GM23338 (cell line): ENCODE data around the gene KLF4.

Experiments used
- CTCF ChIP-seq, 2 experiments: fragments of 200-600 bp in 1 of 2; sonication (generic) in 1 of 2; conservative IDR thresholded peaks; 2 replicates each; pipeline versions ENCODE4 v1.5.1 to v1.6.1; 2016 to 2017; ENCODE audit warnings: antibody characterized with exemption in 2 of 2, low read depth in 2 of 2, mild to moderate bottlenecking in 2 of 2, moderate library complexity in 1 of 2
- EZH2 ChIP-seq: fragments of 200-600 bp; sonication (generic); IDR thresholded peaks from one replicate; pipeline ENCODE4 v1.8.0; 2017; ENCODE audit warnings: antibody characterized with exemption, mild to moderate bottlenecking, low read depth; ENCODE audit not compliant: unreplicated experiment
- EZH2phosphoT487 ChIP-seq: fragments of 200-600 bp; sonication (generic); IDR thresholded peaks from one replicate; pipeline ENCODE4 v1.8.1; 2018; ENCODE audit warnings: antibody characterized with exemption; ENCODE audit not compliant: unreplicated experiment
- POLR2AphosphoS5 ChIP-seq: IDR thresholded peaks from 2 replicates; pipeline ENCODE4 v1.6.1; 2016; ENCODE audit warnings: antibody characterized with exemption, low read depth
- ZNF331 ChIP-seq: fragments of 250-450 bp; sonication (Bioruptor Pico); IDR thresholded peaks from 2 replicates; pipeline ENCODE4 v1.5.0; 2020; ENCODE audit warnings: low read depth, mild to moderate bottlenecking, moderate library complexity
- TF ChIP-seq, protein P1 (sequence below): IDR thresholded peaks from one replicate; pipeline ENCODE4 v1.6.1; 2018; ENCODE audit warnings: antibody characterized with exemption; ENCODE audit not compliant: unreplicated experiment

DNA sequence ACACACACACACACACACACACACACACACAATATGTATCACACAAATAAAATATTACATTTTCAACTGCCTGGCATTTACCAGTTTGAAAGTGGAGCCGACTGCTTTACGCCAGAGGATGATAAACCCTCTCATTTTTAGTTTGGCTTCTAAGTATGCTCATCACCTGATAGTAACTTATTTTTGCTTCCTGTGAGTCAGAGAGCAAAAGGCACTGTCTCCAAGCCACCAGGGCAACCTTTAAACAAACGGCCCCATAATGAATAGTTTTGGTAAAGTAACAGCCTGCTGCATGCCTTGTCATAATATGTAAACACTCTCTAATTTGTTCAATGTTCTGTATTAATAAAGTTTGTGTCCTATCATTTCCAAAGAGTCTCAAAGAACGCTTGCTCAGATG lies 26.9 kb downstream of the KLF4 start:
- TF ChIP-seq CTCF (conservative IDR thresholded peaks at IDR 0.05; ENCODE audit: low read depth in 2 of 2): no peak
- TF ChIP-seq EZH2: no peak
- TF ChIP-seq POLR2AphosphoS5: no peak
- TF ChIP-seq, protein P1, sequence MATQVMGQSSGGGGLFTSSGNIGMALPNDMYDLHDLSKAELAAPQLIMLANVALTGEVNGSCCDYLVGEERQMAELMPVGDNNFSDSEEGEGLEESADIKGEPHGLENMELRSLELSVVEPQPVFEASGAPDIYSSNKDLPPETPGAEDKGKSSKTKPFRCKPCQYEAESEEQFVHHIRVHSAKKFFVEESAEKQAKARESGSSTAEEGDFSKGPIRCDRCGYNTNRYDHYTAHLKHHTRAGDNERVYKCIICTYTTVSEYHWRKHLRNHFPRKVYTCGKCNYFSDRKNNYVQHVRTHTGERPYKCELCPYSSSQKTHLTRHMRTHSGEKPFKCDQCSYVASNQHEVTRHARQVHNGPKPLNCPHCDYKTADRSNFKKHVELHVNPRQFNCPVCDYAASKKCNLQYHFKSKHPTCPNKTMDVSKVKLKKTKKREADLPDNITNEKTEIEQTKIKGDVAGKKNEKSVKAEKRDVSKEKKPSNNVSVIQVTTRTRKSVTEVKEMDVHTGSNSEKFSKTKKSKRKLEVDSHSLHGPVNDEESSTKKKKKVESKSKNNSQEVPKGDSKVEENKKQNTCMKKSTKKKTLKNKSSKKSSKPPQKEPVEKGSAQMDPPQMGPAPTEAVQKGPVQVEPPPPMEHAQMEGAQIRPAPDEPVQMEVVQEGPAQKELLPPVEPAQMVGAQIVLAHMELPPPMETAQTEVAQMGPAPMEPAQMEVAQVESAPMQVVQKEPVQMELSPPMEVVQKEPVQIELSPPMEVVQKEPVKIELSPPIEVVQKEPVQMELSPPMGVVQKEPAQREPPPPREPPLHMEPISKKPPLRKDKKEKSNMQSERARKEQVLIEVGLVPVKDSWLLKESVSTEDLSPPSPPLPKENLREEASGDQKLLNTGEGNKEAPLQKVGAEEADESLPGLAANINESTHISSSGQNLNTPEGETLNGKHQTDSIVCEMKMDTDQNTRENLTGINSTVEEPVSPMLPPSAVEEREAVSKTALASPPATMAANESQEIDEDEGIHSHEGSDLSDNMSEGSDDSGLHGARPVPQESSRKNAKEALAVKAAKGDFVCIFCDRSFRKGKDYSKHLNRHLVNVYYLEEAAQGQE: no peak
- no peak for TF ChIP-seq EZH2phosphoT487
- no peak for TF ChIP-seq ZNF331 (CRISPR knock-in tag)
